Pancreas (tissue), 10 donors: ENCODE data around the gene MYMK. TPM values are rescaled to one million over a fixed set of nuclear protein-coding genes. Genes with fewer than 3 reads are reported as not detected.

Experiments
- ATAC-seq, 4 donors: fragments of 200-7000 bp; cut with Tn5 transposase; one replicate each; pipeline versions ENCODE4 v1.8.0 to v1.9.1; 2020; ENCODE audit warnings: mild to moderate bottlenecking in 4 of 4, moderate library complexity in 4 of 4
- DNase-seq, 6 donors: peaks; one replicate each; pipeline ENCODE4 v3.0.0-alpha.2; 2020
- FAIRE-seq: peaks from 2 replicates; lab custom pipeline; 2012; peaks lifted over from hg19 to GRCh38; lab: Jason Lieb, UNC
- H3K27ac ChIP-seq, 4 donors: fragments of 200-600 bp; sonication (generic); 1 replicate in 3 of 4; 2 replicates in 1 of 4; pipeline versions ENCODE4 v1.5.0 to v1.8.0; 2020
- H3K27me3 ChIP-seq, 4 donors: fragments of 200-600 bp; one replicate each; pipeline ENCODE4 v1.8.0; 2021
- H3K36me3 ChIP-seq, 3 donors: fragments of 200-600 bp; sonication (generic) in 1 of 3; one replicate each; pipeline versions ENCODE4 v1.5.0 to v1.8.0; 2020 to 2021
- H3K4me1 ChIP-seq, 3 donors: fragments of 200-600 bp; one replicate each; pipeline ENCODE4 v1.8.0; 2021
- H3K4me3 ChIP-seq, 4 donors: fragments of 200-600 bp; sonication (generic) in 2 of 4; one replicate each; pipeline versions ENCODE4 v1.5.0 to v1.8.0; 2020 to 2021
- H3K9me3 ChIP-seq, 4 donors: fragments of 200-600 bp; one replicate each; pipeline ENCODE4 v1.8.0; 2021
- WGBS, 2 donors: extraction: QIAGEN DNeasy Blood & Tissue Kit; methylation state at CpG; one replicate each; pipeline ENCODE4 v1.1.7; 2013; 5-methylcytosine and 5-hydroxymethylcytosine counted together
- intact Hi-C, 3 donors: fragments of 100-400 bp; cut with DNase I; formaldehyde crosslinking; loops; one replicate each; pipeline versions ENCODE4 v1.11.1 to v1.14.2; 2022
- polyA plus RNA-seq, 2 donors: library from polyadenylated mRNA; stranded (reverse); fragments of 200-250 nt; gene quantifications; one replicate each; pipeline ENCODE4 v1.2.3, GENCODE V29; 2013
- total RNA-seq, 6 donors: library from RNA; stranded (reverse); fragmentation: NEBNext Ultra II Directional in 4 of 6; extraction: Animal tissue kit (Norgen Biotek cat#: 25700) in 4 of 6; gene quantifications; one replicate each; pipeline versions ENCODE4 v1.2.1 to v1.2.4, GENCODE V29; 2021 to 2023
- TF ChIP-seq, protein P1 (sequence below), 4 donors: fragments of 200-600 bp; sonication (generic) in 3 of 4; IDR thresholded peaks; one replicate each; pipeline versions ENCODE4 v1.5.0 to v1.8.0; 2021; ENCODE audit warnings: antibody characterized with exemption in 4 of 4
- donor health status: healthy with polysubstance abuse.
- donor health status: DM: no; HTN: no; CAD: no; lungs with moderate emphysema.
- donor health status: DM: no; HTN: no; CAD: no.
- donor health status: control.
- donor health status: control.
- donor health status: Bipolar disorder and iron deficiency.
- donor health status: DM: yes; HTN: yes; CAD: no.
- donor health status: DM: no; HTN: no; CAD: no.
- donor health status: DM: no; HTN: no; CAD: no.
- donor health status: DM: yes; HTN: yes; CAD: no.

The MYMK gene
- total and polyA plus RNA-seq, 8 donors, result not detected

DNA sequence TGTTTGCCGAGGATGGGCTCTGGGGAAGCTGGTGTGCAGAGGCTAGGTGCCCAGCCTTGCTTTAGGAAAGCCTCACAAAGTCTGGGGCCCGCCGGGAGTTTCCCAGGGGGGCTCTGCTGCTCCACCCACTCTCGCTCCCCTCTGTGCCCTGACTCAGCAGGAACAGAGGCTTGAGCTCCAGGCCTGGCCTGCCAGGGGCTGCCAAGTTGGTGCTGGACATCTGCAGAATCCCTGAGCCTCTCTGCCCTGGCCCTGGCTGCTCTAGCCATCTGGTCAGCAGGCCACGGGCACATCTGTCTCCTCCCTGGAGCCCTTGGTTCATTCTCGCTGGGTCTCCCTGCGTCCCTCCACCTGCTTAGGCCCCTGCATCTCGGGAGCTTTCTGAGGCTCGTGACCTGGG lies 9.1 kb upstream of the MYMK start:
- DNase-seq (no peak), ATAC-seq (peak in 3 of 4 donors; percentile 10 to 12 (median 11)), FAIRE-seq (no peak)
- Histone ChIP-seq H3K27ac (peak overlapping the region in 1 of 4 donors; percentile 6), H3K4me1 (no peaks in the 10 kb centered on the region), H3K27me3 (no peaks in the 10 kb centered on the region), H3K9me3 (no peaks in the 10 kb centered on the region), H3K36me3 (no peaks in the 10 kb centered on the region), H3K4me3 (peak overlapping the region in 1 of 4 donors; percentile 42)
- intact Hi-C loops, result loop anchor here in 1 of 3 donors (10.0 kb wide), 1 partner anchor 461 kb away; the partner anchor contains the start of gene VAV2
- TF ChIP-seq, protein P1, sequence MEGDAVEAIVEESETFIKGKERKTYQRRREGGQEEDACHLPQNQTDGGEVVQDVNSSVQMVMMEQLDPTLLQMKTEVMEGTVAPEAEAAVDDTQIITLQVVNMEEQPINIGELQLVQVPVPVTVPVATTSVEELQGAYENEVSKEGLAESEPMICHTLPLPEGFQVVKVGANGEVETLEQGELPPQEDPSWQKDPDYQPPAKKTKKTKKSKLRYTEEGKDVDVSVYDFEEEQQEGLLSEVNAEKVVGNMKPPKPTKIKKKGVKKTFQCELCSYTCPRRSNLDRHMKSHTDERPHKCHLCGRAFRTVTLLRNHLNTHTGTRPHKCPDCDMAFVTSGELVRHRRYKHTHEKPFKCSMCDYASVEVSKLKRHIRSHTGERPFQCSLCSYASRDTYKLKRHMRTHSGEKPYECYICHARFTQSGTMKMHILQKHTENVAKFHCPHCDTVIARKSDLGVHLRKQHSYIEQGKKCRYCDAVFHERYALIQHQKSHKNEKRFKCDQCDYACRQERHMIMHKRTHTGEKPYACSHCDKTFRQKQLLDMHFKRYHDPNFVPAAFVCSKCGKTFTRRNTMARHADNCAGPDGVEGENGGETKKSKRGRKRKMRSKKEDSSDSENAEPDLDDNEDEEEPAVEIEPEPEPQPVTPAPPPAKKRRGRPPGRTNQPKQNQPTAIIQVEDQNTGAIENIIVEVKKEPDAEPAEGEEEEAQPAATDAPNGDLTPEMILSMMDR (IDR thresholded peaks at IDR 0.05), result no peak
- WGBS, 2 donors, result 75 to 77% methylated on average over 9 of the region's 9 CpGs

- peak; percentile 38 to 81 (median 66) for ATAC-seq
- Histone ChIP-seq H3K9me3 (no peaks in the 10 kb centered on the region), H3K4me1 (no peaks in the 10 kb centered on the region), H3K27ac (no peak overlapping the region), H3K4me3 (no peak overlapping the region), H3K36me3 (no peaks in the 10 kb centered on the region), H3K27me3 (no peaks in the 10 kb centered on the region)
- TF ChIP-seq, protein P1 (IDR thresholded peaks at IDR 0.05), result peak in 1 of 4 donors; percentile 8
- peak in 5 of 6 donors; percentile 65 to 83 (median 69) for DNase-seq
- no peak for FAIRE-seq
- 65 to 66% methylated on average over 20 of the region's 20 CpGs for WGBS, 2 donors
- intact Hi-C loops, result loop anchor here in 1 of 3 donors (10.0 kb wide), 1 partner anchor 462 kb away; the partner anchor contains the start of gene VAV2
These were observed 8.3 kb upstream of the MYMK start for GRCh38 chr9:133532937-133533668.

DNA sequence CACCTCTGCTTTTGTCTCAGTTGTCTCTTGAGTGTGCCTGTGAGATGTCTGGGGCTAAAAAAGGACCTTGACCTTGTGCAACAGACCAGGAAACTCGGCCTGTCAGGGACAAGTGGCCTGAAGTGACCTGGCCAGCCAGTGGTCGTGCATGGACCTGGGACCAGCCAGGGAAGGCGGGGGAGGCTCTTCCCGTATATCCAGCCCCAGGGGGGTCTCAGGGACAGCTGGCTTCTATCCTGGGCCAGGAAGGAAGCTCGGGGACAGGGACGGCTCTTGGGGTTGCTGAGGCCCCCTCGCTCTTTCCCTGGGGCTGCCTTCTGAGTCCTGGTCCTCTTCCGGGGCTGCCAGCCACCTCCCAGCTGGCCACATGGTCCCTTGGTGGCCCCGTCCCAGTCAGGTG lies 6.5 kb upstream of the MYMK start:
- WGBS, 2 donors, result 67 to 68% methylated on average over 9 of the region's 9 CpGs
- no peaks in the 10 kb centered on the region for H3K4me1 ChIP-seq
- H3K36me3 ChIP-seq, result no peaks in the 10 kb centered on the region
- no peak overlapping the region for H3K4me3 ChIP-seq
- DNase-seq, result no peak
- no peak overlapping the region for H3K27ac ChIP-seq
- no peaks in the 10 kb centered on the region for H3K27me3 ChIP-seq
- H3K9me3 ChIP-seq, result no peaks in the 10 kb centered on the region
- FAIRE-seq, result no peak
- TF ChIP-seq, protein P1 (IDR thresholded peaks at IDR 0.05), result no peak
- intact Hi-C loops, result loop anchor here in 1 of 3 donors (10.0 kb wide), 1 partner anchor 464 kb away; the partner anchor contains the start of gene VAV2
- ATAC-seq, result no peak

- FAIRE-seq (no peak), DNase-seq (no peak), ATAC-seq (no peak)
- Histone ChIP-seq H3K4me1 (no peaks in the 10 kb centered on the region), H3K27ac (no peak overlapping the region), H3K9me3 (no peaks in the 10 kb centered on the region), H3K27me3 (no peaks in the 10 kb centered on the region), H3K36me3 (no peaks in the 10 kb centered on the region), H3K4me3 (no peak overlapping the region)
- 81 to 85% methylated on average over 7 of the region's 7 CpGs for WGBS, 2 donors
- TF ChIP-seq, protein P1 (IDR thresholded peaks at IDR 0.05), result no peak
- intact Hi-C loops, result loop anchor here in 1 of 3 donors (10.0 kb wide), 1 partner anchor 465 kb away; the partner anchor contains the start of gene VAV2
These were observed 5.1 kb upstream of the MYMK start for GRCh38 chr9:133529874-133530273.

GRCh38 chr9:133529457-133529856 lies 4.7 kb upstream of the MYMK start:
- intact Hi-C loops, result no loop called here
- H3K27me3 ChIP-seq, result no peaks in the 10 kb centered on the region
- H3K4me3 ChIP-seq, result no peak overlapping the region
- DNase-seq (no peak), FAIRE-seq (no peak), ATAC-seq (no peak)
- H3K9me3 ChIP-seq, result no peaks in the 10 kb centered on the region
- TF ChIP-seq, protein P1 (IDR thresholded peaks at IDR 0.05), result no peak
- WGBS, 2 donors, result 84 to 88% methylated on average over 7 of the region's 7 CpGs
- H3K36me3 ChIP-seq, result no peaks in the 10 kb centered on the region
- no peaks in the 10 kb centered on the region for H3K4me1 ChIP-seq
- no peak overlapping the region for H3K27ac ChIP-seq
